DND-41 (cell line): ENCODE measurements around the gene PPP1CC.

Experiments used
- CTCF ChIP-seq: IDR thresholded peaks from 2 replicates; pipeline ENCODE4 v1.5.1; 2012; ENCODE audit warnings: borderline replicate concordance, low read length, moderate library complexity, mild to moderate bottlenecking; ENCODE audit not compliant: poor library complexity, severe bottlenecking; ENCODE audit errors: extremely low read depth
- EZH2 ChIP-seq: IDR thresholded peaks from 3 replicates; pipeline ENCODE4 v1.6.1; 2012; ENCODE audit warnings: borderline replicate concordance, low read depth, mild to moderate bottlenecking, moderate library complexity, low read length, inconsistent platforms; ENCODE audit not compliant: severe bottlenecking

- no peak for TF ChIP-seq CTCF
- TF ChIP-seq EZH2 = no peak
These were observed 33.3 kb upstream of the PPP1CC start for GRCh38 chr12:110775997-110776396.
